DND-41 (cell line): ENCODE results near the gene DCTN3.

ENCODE experiments used
- ATAC-seq: fragments of 200-7000 bp; cut with Tn5 transposase; 3 replicates; pipeline ENCODE4 v1.9.1; 2021; ENCODE audit warnings: low read depth; ENCODE audit not compliant: insufficient read depth
- DNase-seq: peaks from one replicate; pipeline ENCODE4 v3.0.0-alpha.2; 2020
- H2AFZ ChIP-seq: 2 replicates; pipeline ENCODE4 v1.6.0; 2012; ENCODE audit warnings: low read depth, low read length
- H3K27ac ChIP-seq: 2 replicates; pipeline ENCODE4 v1.5.1; 2012; ENCODE audit warnings: low read length, inconsistent platforms
- H3K27me3 ChIP-seq: fragments of 200-600 bp; sonication (generic); 2 replicates; pipeline ENCODE4 v1.6.0; 2012; ENCODE audit warnings: low read length, mild to moderate bottlenecking, inconsistent platforms; ENCODE audit not compliant: insufficient read depth, poor library complexity
- H3K36me3 ChIP-seq: 2 replicates; pipeline ENCODE4 v1.5.1; 2012; ENCODE audit warnings: low read length, inconsistent platforms; ENCODE audit not compliant: insufficient read depth
- H3K4me1 ChIP-seq: 2 replicates; pipeline ENCODE4 v1.5.1; 2012; ENCODE audit warnings: mild to moderate bottlenecking, low read length; ENCODE audit not compliant: insufficient read depth
- H3K4me2 ChIP-seq: 2 replicates; pipeline ENCODE4 v1.6.0; 2012; ENCODE audit warnings: mild to moderate bottlenecking, moderate library complexity, low read length, inconsistent platforms; ENCODE audit not compliant: insufficient read depth
- H3K4me3 ChIP-seq, 2 experiments: fragments of 200-600 bp in 1 of 2; shearing (Covaris generic) in 1 of 2; 2 replicates each; pipeline ENCODE4 v1.5.1; 2012 to 2016; ENCODE audit warnings: inconsistent platforms in 2 of 2, low read length in 2 of 2, mild to moderate bottlenecking in 2 of 2, low read depth in 1 of 2, moderate library complexity in 1 of 2
- H3K79me2 ChIP-seq: 2 replicates; pipeline ENCODE4 v1.6.0; 2012; ENCODE audit warnings: low read length, inconsistent platforms; ENCODE audit not compliant: insufficient read depth
- H3K9ac ChIP-seq: 2 replicates; pipeline ENCODE4 v1.6.0; 2012; ENCODE audit warnings: low read depth, mild to moderate bottlenecking, inconsistent platforms, low read length, moderate library complexity
- H3K9me3 ChIP-seq: 2 replicates; pipeline ENCODE4 v1.5.1; 2012; ENCODE audit warnings: low read length, moderate library complexity, mild to moderate bottlenecking, inconsistent platforms; ENCODE audit not compliant: insufficient read depth, severe bottlenecking
- H4K20me1 ChIP-seq: 2 replicates; pipeline ENCODE4 v1.6.0; 2012; ENCODE audit warnings: low read length; ENCODE audit not compliant: insufficient read depth
- EZH2 ChIP-seq: IDR thresholded peaks from 3 replicates; pipeline ENCODE4 v1.6.1; 2012; ENCODE audit warnings: borderline replicate concordance, low read depth, mild to moderate bottlenecking, moderate library complexity, low read length, inconsistent platforms; ENCODE audit not compliant: severe bottlenecking
- TF ChIP-seq, protein P1 (sequence below): IDR thresholded peaks from 2 replicates; pipeline ENCODE4 v1.5.1; 2012; ENCODE audit warnings: borderline replicate concordance, low read length, moderate library complexity, mild to moderate bottlenecking; ENCODE audit not compliant: poor library complexity, severe bottlenecking; ENCODE audit errors: extremely low read depth

The DCTN3 gene

DNA sequence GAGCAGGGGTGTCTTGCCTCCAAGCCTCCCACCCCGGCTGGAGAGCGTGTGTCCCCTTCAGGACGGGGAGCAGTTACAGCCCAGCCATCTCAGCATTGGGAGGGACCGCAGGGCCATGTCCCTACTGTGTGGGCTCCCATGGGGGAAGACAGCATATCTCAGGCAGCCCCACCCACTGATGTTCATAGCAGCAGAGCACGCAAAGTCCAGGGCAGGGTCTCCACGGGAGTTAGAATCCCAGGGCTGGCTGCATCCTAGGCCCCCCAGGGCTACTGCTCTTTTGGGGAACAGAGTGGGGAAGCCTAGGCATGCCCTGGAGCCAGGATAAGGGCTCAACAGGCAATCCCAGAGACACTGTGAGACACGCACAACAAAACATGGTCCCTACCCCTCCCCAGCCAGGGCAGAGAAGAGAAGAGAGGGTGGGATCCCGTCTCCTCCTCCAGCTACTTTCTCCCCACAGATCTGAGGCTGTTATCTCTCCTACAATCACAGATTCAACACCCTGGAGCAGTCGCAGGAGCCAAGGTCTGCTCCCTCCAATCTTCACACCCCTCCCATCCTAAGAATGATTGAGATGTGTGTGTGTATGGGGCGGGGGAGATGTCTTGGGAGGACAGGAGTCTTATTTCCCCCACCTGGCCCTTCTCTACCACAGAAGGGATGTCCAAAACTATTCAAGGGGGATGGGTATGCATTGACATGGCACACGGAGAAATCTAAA, 34.2 kb downstream of the DCTN3 start:
- Histone ChIP-seq H3K27me3 (peaks cover 25% of the 10 kb centered on the region), H3K4me1 (no peaks in the 10 kb centered on the region), H2AFZ (no peak overlapping the region), H3K4me2 (no peak overlapping the region), H3K4me3 (no peak overlapping the region), H4K20me1 (no peaks in the 10 kb centered on the region), H3K36me3 (no peaks in the 10 kb centered on the region), H3K9me3 (no peaks in the 10 kb centered on the region), H3K9ac (no peak overlapping the region), H3K79me2 (no peaks in the 10 kb centered on the region), H3K27ac (no peak overlapping the region)
- no peak for ATAC-seq
- no peak for DNase-seq
- TF ChIP-seq, protein P1, sequence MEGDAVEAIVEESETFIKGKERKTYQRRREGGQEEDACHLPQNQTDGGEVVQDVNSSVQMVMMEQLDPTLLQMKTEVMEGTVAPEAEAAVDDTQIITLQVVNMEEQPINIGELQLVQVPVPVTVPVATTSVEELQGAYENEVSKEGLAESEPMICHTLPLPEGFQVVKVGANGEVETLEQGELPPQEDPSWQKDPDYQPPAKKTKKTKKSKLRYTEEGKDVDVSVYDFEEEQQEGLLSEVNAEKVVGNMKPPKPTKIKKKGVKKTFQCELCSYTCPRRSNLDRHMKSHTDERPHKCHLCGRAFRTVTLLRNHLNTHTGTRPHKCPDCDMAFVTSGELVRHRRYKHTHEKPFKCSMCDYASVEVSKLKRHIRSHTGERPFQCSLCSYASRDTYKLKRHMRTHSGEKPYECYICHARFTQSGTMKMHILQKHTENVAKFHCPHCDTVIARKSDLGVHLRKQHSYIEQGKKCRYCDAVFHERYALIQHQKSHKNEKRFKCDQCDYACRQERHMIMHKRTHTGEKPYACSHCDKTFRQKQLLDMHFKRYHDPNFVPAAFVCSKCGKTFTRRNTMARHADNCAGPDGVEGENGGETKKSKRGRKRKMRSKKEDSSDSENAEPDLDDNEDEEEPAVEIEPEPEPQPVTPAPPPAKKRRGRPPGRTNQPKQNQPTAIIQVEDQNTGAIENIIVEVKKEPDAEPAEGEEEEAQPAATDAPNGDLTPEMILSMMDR = no peak
- TF ChIP-seq EZH2 = no peak

DNA sequence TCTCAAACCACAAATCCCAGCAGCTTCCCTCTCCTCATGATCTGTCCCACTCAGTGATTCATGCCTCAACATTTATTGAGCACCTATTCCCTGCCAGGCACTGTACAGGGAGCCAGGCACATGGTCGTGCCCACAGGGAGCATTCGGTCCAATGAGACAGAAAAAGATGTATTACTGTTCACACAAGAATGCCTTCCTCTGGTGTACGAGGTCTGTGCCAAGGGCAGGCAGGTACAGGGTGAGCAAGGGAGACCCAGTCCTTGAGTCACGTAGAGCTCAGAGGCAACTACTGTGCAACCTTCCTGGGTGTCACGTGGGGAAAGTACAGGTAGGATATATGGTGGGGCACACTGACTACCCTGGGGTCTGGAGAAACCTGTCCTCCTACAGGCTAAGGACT, 35.3 kb downstream of the DCTN3 start:
- TF ChIP-seq, protein P1 = no peak
- TF ChIP-seq EZH2 = no peak
- DNase-seq (no peak), ATAC-seq (no peak)
- no peaks in the 10 kb centered on the region for H3K36me3 ChIP-seq
- H3K9me3 ChIP-seq = no peaks in the 10 kb centered on the region
- H3K27ac ChIP-seq = no peak overlapping the region
- H3K4me2 ChIP-seq = no peak overlapping the region
- no peaks in the 10 kb centered on the region for H3K4me1 ChIP-seq
- no peak overlapping the region for H2AFZ ChIP-seq
- no peaks in the 10 kb centered on the region for H4K20me1 ChIP-seq
- H3K9ac ChIP-seq = no peak overlapping the region
- H3K27me3 ChIP-seq = peaks cover 25% of the 10 kb centered on the region
- H3K4me3 ChIP-seq = no peak overlapping the region
- no peaks in the 10 kb centered on the region for H3K79me2 ChIP-seq

DNA sequence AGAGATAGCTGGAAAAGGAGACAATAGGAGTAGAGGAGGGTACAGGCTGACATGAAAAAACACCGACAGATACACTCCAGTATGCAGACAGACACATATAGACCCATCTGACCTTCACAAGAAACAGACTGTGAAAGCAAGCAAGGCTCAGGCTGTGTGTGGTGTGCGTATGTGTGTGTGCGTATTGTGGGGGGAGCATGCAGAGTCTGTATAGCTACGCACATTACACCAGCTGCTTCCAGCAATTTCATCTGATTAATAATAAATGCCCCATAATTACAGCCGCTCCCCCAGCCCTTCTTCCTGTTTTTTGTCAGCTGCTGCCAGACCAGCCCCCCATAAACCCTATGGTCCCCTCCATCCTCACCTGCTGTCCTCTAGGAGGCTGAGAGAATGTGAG, 37.5 kb downstream of the DCTN3 start:
- Histone ChIP-seq H2AFZ (no peak overlapping the region), H3K4me3 (no peak overlapping the region), H3K9ac (no peak overlapping the region), H3K4me1 (no peaks in the 10 kb centered on the region), H3K4me2 (no peak overlapping the region), H3K27me3 (peaks cover 28% of the 10 kb centered on the region), H3K9me3 (no peaks in the 10 kb centered on the region), H4K20me1 (no peaks in the 10 kb centered on the region), H3K79me2 (no peaks in the 10 kb centered on the region), H3K36me3 (no peaks in the 10 kb centered on the region), H3K27ac (no peak overlapping the region)
- ATAC-seq (no peak), DNase-seq (no peak)
- TF ChIP-seq, protein P1 = no peak
- TF ChIP-seq EZH2 = no peak

DNA sequence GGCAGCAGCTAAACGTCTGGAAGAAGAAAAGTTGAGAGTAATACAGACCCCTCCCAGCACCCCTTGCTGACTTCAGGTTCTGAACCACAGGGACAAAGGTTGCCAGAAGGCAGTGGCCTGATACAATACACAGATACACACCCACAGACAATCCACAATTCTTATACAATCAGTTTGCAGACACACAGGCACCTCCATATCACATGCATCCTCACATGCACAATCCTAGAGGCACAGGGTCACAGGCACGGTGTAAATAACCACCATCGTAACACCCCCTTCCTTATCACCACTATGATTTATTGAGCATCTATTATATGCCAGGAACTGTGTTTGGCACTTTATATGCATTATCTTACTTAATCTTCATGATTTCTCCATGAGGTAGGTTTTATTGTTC, 39.0 kb downstream of the DCTN3 start:
- ATAC-seq = no peak
- H3K9me3 ChIP-seq = no peaks in the 10 kb centered on the region
- TF ChIP-seq, protein P1 = no peak
- TF ChIP-seq EZH2 = no peak

More for the DNA sequence above, 39.0 kb downstream of the DCTN3 start:
- DNase-seq = no peak
- H3K27ac ChIP-seq = no peak overlapping the region
- H3K4me2 ChIP-seq = no peak overlapping the region
- no peak overlapping the region for H3K4me3 ChIP-seq
- peaks cover 26% of the 10 kb centered on the region for H3K27me3 ChIP-seq
- no peaks in the 10 kb centered on the region for H3K4me1 ChIP-seq
- no peaks in the 10 kb centered on the region for H3K79me2 ChIP-seq
- no peaks in the 10 kb centered on the region for H4K20me1 ChIP-seq
- no peak overlapping the region for H2AFZ ChIP-seq
- H3K9ac ChIP-seq = no peak overlapping the region
- no peaks in the 10 kb centered on the region for H3K36me3 ChIP-seq
